Progenitor cell of endocrine pancreas (in vitro differentiated cells): ENCODE results near the gene YLPM1. TPM values are rescaled to one million over a fixed set of nuclear protein-coding genes. Genes with fewer than 3 reads are reported as not detected.

Experiments
- DNase-seq: peaks from one replicate; pipeline ENCODE4 v3.0.0; 2021; ENCODE audit warnings: low spot score; ENCODE audit not compliant: unreplicated experiment
- H3K27ac Mint-ChIP-seq: 2 replicates; pipeline ENCODE4 v1.8.0; 2021; ENCODE audit warnings: mild to moderate bottlenecking, moderate library complexity, mixed read lengths
- H3K27me3 Mint-ChIP-seq: 2 replicates; pipeline ENCODE4 v1.8.0; 2021; ENCODE audit warnings: mixed read lengths
- H3K36me3 Mint-ChIP-seq: 2 replicates; pipeline ENCODE4 v1.8.0; 2022; ENCODE audit warnings: mixed read lengths; ENCODE audit not compliant: insufficient read depth
- H3K4me1 Mint-ChIP-seq: 2 replicates; pipeline ENCODE4 v1.8.0; 2021; ENCODE audit warnings: low read depth, mixed read lengths
- H3K4me3 Mint-ChIP-seq: 2 replicates; pipeline ENCODE4 v1.8.0; 2021; ENCODE audit warnings: low read depth, mild to moderate bottlenecking, moderate library complexity, mixed read lengths
- H3K9me3 Mint-ChIP-seq: 2 replicates; pipeline ENCODE4 v1.8.0; 2021; ENCODE audit warnings: low read depth, mixed read lengths
- CTCF ChIP-seq: fragments of 200-600 bp; sonication (generic); IDR thresholded peaks from one replicate; pipeline ENCODE4 v1.5.0; 2021; ENCODE audit warnings: antibody characterized with exemption, mild to moderate bottlenecking; ENCODE audit not compliant: unreplicated experiment
- long read RNA-seq: library from polyadenylated mRNA; unstranded; transcript quantifications from one replicate; pipeline ENCODE4 v2.0.0, GENCODE V29; 2020
- total RNA-seq: library from RNA; stranded (reverse); gene quantifications from 2 replicates; pipeline ENCODE4 v1.2.1, GENCODE V29; 2021

The YLPM1 gene
- total RNA-seq, result 119 and 128 TPM in 2 replicates
- long read RNA-seq, partial matches to known transcripts, result 40 of 49 reads
- long read RNA-seq, other reads (novel, unspliced or antisense), result 9 of 49 reads

GRCh38 chr14:74762917-74763802 is at the start of gene YLPM1:
YLPM1 (plus strand) TSS chr14:74763316; CDS start chr14:74763490, 174 bp downstream.
- peak; percentile 80 for DNase-seq
- Mint-ChIP-seq H3K9me3 (no peaks in the 10 kb centered on the region), H3K36me3 (peaks cover 10% of the 10 kb centered on the region), H3K27ac (peak within 1 kb of the TSS; percentile 93), H3K27me3 (peaks cover 9% of the 10 kb centered on the region), H3K4me1 (peaks cover 35% of the 10 kb centered on the region), H3K4me3 (peak within 1 kb of the TSS; percentile 98)
- peak; percentile 49 for TF ChIP-seq CTCF

GRCh38 chr14:74713395-74713735 is 49.8 kb upstream of the YLPM1 start:
- DNase-seq, result no peak

GRCh38 chr14:74720526-74720925 is 42.6 kb upstream of the YLPM1 start:
- H3K27ac Mint-ChIP-seq, result no peak overlapping the region
- no peaks in the 10 kb centered on the region for H3K9me3 Mint-ChIP-seq
- peaks cover 22% of the 10 kb centered on the region for H3K36me3 Mint-ChIP-seq
- no peaks in the 10 kb centered on the region for H3K27me3 Mint-ChIP-seq
- no peak for DNase-seq
- no peaks in the 10 kb centered on the region for H3K4me1 Mint-ChIP-seq
- no peak overlapping the region for H3K4me3 Mint-ChIP-seq
- TF ChIP-seq CTCF, result no peak

More at GRCh38 chr14:74713395-74713735, 49.8 kb upstream of the YLPM1 start:
- Mint-ChIP-seq H3K4me1 (peaks cover 21% of the 10 kb centered on the region), H3K27me3 (no peaks in the 10 kb centered on the region), H3K27ac (peak overlapping the region; percentile 98), H3K4me3 (peak overlapping the region; percentile 97), H3K9me3 (no peaks in the 10 kb centered on the region), H3K36me3 (peaks cover 11% of the 10 kb centered on the region)
- TF ChIP-seq CTCF, result no peak

- DNase-seq, result no peak
- Mint-ChIP-seq H3K27ac (no peak overlapping the region), H3K27me3 (no peaks in the 10 kb centered on the region), H3K36me3 (peaks cover 25% of the 10 kb centered on the region), H3K4me3 (no peak overlapping the region), H3K9me3 (no peaks in the 10 kb centered on the region), H3K4me1 (no peaks in the 10 kb centered on the region)
- no peak for TF ChIP-seq CTCF
These were observed 40.0 kb upstream of the YLPM1 start for GRCh38 chr14:74723134-74723533.

- TF ChIP-seq CTCF, result no peak
- Mint-ChIP-seq H3K4me3 (no peak overlapping the region), H3K4me1 (peaks cover 18% of the 10 kb centered on the region), H3K36me3 (peaks cover 13% of the 10 kb centered on the region), H3K9me3 (no peaks in the 10 kb centered on the region), H3K27me3 (no peaks in the 10 kb centered on the region), H3K27ac (no peak overlapping the region)
- DNase-seq, result no peak
These were observed 30.7 kb upstream of the YLPM1 start for GRCh38 chr14:74732387-74732786.
